ENCODE results near the gene FKBP1B.

GRCh38 chr2:24016853-24017703, 32.5 kb upstream of the FKBP1B start:
- TF ChIP-seq POLR2A (IDR thresholded peaks at IDR 0.05), result no peak
- TF ChIP-seq, protein P1, sequence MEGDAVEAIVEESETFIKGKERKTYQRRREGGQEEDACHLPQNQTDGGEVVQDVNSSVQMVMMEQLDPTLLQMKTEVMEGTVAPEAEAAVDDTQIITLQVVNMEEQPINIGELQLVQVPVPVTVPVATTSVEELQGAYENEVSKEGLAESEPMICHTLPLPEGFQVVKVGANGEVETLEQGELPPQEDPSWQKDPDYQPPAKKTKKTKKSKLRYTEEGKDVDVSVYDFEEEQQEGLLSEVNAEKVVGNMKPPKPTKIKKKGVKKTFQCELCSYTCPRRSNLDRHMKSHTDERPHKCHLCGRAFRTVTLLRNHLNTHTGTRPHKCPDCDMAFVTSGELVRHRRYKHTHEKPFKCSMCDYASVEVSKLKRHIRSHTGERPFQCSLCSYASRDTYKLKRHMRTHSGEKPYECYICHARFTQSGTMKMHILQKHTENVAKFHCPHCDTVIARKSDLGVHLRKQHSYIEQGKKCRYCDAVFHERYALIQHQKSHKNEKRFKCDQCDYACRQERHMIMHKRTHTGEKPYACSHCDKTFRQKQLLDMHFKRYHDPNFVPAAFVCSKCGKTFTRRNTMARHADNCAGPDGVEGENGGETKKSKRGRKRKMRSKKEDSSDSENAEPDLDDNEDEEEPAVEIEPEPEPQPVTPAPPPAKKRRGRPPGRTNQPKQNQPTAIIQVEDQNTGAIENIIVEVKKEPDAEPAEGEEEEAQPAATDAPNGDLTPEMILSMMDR (IDR thresholded peaks at IDR 0.05), result no peak
